ENCODE results near the gene SLC6A9. TPM values are rescaled to one million over a fixed set of nuclear protein-coding genes. Genes with fewer than 3 reads are reported as not detected.

The SLC6A9 gene
- polyA plus RNA-seq, 10 donors: 2.0 to 5.5 (median 3.8) TPM

- DNase-seq: peak in 1 of 3 donors; percentile 19
Observed at GRCh38 chr1:44048532-44049215, 17.4 kb upstream of the SLC6A9 start.

GRCh38 chr1:44047131-44047530 is 15.9 kb upstream of the SLC6A9 start:
- DNase-seq: no peak

- DNase-seq: no peak
Observed at GRCh38 chr1:44045064-44045463, 13.8 kb upstream of the SLC6A9 start.

DNA sequence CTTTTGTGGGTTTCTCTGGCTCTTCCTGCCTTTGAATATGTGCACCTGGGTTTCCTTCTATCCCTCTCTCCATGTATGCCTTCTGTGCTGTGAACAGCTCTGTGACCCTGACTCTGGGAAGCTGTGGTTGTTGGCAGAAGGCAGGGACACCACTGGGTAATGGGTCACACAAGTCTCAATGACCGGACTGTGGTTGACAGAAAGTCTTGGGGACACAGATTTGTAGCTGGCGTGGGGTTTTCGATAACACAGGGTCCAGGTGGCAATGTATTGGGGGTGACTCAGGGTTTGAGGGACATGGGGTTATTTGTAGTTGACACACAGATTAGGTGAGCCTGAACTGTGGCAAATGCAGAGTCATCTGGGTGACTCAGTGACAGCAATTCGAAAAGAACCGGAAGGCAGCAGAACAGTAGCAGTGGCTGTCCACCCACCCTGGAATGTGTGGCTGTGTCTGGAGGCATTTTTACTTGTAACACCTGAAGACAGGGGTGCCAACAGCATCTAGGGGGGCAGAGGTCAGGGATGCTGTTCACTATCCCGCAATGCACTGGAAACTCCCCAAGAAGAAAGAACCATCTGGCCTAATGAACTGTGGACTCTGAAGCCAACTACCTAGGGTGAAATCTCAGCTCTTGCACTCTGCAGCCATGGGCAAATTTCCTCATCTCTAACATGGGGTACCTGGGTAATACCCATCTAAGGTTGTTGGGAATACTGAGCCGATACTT is 13.0 kb upstream of the SLC6A9 start:
- no peak for DNase-seq

GRCh38 chr1:44043176-44044070 is 12.2 kb upstream of the SLC6A9 start:
- DNase-seq: no peak

GRCh38 chr1:44040846-44041245 is 9.6 kb upstream of the SLC6A9 start:
- no peak for DNase-seq

GRCh38 chr1:44040418-44040817 is 9.2 kb upstream of the SLC6A9 start:
- DNase-seq: no peak

GRCh38 chr1:44038876-44039657 is 7.8 kb upstream of the SLC6A9 start:
- DNase-seq: no peak

DNA sequence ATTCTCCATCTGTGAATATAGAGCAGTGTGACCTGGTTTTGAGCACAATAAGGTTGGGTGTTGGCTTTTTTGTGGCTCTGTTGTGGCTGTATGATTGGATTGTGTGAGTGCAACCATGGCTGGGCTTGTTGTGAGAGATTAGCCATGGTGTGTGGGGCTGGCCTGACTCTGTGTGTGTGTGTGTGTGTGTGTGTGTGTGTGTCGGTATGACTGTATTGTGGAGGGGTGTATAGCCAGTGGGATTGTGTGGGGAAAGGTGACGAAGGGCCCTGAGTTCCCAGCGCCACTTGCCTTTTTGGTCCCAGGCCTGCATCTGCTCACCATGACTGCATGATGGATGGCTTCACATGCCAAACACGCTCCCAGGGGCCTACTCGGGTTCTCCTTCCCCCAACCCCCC is 5.9 kb upstream of the SLC6A9 start:
- no peak for DNase-seq

- peak; percentile 39 to 71 (median 49) for DNase-seq
Observed at GRCh38 chr1:44036409-44037139, 5.3 kb upstream of the SLC6A9 start.

- peak in 1 of 3 donors; percentile 42 for DNase-seq
Observed at GRCh38 chr1:44035726-44036408, 4.6 kb upstream of the SLC6A9 start.

GRCh38 chr1:44034976-44035716 is 3.9 kb upstream of the SLC6A9 start:
- DNase-seq: no peak

DNA sequence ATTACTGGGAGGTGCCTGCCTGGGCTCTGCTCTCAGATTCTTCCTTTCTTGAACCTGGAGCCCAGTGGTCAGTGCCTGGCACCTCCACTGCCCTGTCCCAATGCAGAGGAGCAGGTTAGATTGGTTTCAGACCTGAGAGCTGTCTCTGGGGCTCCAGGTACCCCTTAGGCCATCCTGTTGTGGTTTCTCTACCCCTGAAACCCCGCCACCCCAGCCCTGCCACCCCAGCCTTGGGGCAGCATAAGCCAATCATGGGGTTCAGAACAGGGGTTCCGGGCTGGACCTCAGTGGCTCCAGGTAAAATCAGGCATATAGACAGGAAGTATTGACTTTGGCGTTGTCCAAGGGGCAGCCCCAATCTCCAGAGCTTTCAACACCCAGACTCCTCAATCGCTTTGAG is 3.2 kb upstream of the SLC6A9 start:
- no peak for DNase-seq

- DNase-seq: no peak
Observed at GRCh38 chr1:44033756-44034155, 2.5 kb upstream of the SLC6A9 start.

DNA sequence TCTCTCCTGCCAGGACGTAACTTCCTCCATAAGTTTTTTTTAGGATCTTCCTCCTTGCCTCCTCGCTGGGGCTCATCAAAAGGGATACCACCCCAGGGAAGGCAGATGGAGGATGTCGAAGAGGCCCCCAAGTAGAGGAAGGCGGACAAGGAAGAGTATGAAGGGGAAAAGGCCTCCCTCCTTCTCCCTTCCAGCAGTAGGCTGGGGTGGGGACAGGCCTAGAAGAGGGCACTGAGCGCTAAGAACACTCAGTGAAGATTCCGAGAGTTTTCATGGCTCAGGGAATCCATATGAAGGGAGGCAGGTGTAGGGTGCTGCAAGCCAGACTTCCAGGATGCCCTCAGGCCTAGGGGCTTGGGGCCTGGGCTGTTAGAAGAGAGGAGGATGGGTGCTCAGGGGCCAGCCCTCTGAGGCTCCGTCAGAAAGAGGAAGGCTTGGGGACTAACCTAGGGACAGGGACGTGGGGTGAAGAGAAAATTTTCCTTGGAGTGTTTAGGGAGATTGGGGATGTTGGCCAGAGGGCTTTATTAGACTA is 1.8 kb upstream of the SLC6A9 start:
- no peak for DNase-seq

GRCh38 chr1:44032170-44032790 is 1.0 kb upstream of the SLC6A9 start:
- no peak for DNase-seq

DNA sequence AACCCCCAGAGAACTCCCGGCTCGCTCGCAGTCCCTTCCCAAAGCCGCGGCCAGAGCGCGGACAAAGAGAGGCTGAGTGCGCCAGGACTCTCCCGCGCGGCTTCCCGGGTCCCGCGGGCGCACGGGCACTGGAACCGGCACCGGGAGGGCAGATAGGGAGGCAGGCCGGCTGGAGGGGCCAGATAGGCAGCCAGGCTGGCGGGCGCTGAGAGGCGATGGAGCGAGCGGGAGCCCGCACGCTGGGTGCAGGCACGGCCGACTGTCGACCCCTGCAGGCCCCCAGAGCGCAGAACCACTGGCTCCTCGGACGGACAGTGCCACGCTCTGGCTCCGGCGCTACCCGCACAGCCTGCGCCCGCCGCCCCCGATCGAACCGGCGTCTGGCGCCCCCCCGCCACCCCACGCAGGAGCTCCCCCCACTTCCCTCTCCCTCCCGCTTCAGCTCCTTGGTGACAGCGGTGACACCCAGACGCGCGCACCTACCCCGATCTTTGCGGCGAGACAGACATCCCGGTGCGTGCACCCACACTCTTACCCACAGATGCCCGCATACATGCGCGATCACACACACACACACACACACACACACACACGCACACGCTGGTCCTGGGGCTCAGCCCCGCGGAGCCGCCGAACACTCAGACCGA is 534 bp downstream of the SLC6A9 start:
- DNase-seq: peak in 2 of 3 donors; percentile 47 to 82

All from muscle of back (tissue), 11 donors.